CD4-positive, alpha-beta T cell treated with Interleukin-15 for 1 hour (primary cell): ENCODE data around the gene PRTG.
"Not testable (repeated sequence)": the region's sequence is repeated elsewhere in the genome, so short reads cannot be mapped to it uniquely, and the experiment has no call there.

Source experiments
- DNase-seq: peaks from one replicate; pipeline ENCODE4 v3.0.0-alpha.2; 2020

Gene PRTG, protein sequence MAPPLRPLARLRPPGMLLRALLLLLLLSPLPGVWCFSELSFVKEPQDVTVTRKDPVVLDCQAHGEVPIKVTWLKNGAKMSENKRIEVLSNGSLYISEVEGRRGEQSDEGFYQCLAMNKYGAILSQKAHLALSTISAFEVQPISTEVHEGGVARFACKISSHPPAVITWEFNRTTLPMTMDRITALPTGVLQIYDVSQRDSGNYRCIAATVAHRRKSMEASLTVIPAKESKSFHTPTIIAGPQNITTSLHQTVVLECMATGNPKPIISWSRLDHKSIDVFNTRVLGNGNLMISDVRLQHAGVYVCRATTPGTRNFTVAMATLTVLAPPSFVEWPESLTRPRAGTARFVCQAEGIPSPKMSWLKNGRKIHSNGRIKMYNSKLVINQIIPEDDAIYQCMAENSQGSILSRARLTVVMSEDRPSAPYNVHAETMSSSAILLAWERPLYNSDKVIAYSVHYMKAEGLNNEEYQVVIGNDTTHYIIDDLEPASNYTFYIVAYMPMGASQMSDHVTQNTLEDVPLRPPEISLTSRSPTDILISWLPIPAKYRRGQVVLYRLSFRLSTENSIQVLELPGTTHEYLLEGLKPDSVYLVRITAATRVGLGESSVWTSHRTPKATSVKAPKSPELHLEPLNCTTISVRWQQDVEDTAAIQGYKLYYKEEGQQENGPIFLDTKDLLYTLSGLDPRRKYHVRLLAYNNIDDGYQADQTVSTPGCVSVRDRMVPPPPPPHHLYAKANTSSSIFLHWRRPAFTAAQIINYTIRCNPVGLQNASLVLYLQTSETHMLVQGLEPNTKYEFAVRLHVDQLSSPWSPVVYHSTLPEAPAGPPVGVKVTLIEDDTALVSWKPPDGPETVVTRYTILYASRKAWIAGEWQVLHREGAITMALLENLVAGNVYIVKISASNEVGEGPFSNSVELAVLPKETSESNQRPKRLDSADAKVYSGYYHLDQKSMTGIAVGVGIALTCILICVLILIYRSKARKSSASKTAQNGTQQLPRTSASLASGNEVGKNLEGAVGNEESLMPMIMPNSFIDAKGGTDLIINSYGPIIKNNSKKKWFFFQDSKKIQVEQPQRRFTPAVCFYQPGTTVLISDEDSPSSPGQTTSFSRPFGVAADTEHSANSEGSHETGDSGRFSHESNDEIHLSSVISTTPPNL

DNA sequence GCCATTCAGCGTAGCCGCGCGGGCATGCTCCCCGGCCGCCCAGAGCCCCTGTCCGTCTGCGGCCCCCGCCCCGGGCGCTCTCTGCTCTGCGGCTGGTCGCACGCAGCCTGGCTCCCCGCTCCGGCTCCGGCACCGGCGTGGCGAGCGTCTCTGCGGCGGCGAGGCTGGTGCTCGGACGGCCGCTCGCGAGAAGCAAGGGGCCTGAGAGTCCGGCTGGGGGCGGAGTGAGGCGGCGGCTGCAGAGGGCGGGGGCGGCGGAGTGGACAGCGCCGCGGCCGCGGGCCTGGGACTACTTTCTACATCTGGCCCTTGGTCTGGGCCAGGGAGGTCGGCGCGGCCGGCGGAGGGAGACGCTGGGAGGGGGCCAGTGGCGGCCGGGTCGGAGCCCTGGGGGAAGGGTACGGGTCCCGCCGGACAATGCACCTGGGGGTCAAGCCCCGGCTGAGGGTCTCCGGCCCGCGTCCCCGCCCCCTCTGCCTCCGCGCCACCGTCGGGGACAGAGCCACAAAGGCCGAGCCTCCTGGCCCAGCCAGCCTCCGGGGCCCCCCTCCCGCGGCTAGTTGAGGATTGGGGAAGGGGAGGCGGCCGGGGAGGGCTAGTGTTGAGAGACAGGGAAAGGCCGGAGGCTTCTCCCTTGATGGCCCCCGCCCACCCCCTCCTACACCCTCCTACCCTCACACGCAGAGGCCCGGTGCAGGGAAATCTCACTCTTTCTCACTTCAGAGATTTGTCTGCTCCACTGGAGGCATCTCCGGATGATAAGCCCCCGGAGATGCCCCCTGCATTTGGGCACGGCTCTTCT, at the start of gene PRTG:
TSS of gene PRTG (minus strand) at position 226 of the 802 bp plus-strand sequence. CDS start at position 5, 221 bp downstream.
- DNase-seq = no peak

DNA sequence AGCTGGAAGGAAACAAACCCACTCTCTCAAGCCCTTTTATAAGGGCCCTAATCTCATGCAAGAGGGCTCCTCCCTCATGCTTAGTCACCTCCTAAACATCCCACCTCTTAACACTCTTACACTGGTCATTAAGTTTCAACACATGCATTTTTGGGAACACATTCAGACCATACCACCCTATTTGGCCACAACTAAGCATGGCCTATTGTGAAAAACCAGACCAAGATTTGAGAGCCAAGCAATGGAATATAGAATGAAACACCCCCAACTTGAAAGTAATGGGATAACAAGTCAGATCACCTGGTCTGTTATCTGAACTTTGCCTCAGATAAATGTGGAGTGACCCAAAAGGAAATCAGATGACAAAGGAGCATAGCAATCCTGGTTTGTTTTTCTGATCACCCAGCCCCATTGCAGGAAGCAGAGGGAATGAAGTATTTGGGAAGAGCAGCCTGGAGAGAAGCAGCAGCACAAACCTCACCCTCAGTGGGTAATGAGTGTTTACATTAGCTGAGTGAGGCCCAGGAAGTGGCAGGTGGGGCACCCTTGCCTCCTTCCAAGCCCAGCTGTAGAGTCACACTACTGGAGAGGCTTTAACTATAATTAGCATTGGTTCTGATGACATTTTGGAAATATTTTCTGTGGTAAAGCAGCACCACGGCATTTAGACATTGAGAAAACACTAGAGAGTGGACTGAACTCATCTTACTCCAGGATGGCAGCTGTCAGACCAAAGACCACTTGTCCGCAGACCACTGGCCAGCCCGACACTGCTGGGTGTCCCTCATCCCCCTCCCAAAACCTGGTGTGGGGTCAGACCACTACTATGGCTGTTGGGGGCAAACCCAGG, 48.8 kb upstream of the PRTG start:
- DNase-seq = no peak

DNA sequence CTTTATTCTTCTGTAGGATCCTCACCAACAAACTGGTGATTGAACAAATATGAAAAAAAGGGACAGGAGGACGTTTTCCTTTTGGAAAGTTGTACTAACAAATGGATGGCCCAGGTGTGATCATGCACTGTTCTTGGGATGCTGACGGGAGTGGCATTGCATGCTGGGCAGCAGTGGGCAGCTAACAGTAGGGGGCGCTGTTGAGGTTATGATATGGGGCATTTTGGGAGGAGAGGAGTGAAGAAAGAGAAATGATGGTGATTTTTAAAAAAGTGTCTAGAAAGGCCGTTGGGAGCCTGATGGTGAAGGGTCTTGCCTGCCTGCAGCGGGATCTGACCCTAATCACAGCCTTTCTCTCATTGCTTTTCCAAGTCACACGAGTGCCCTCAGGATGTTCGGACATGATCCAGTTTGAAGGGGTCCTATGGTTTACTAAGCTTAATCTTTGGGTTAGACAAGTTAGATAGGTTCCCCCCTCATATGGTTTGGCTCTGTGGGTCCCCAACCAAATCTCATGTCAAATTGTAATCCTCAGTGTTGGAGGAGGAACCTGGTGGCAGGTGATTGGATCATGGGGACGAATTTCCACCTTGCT, 46.2 kb upstream of the PRTG start:
- DNase-seq = no peak

DNA sequence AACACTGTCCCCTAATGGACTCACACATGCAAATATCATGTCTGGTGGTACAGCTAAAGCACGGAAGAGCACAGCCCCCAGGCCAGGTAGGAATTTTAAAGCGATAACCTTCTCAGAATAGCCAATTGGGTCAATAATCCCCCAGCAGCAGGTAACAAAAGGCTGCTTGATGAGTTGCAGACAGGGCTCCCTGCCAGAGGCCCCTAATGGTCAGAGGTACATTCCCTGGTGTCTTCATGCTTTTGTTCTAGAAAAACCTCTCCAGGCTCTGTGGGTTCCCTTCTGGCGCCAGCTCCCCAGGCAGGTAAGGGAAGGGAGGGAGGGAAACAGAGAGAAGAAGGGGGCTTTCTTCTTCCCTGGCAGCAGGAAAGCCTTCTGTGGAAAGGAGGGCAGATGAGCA, 43.4 kb upstream of the PRTG start:
- no peak for DNase-seq

DNA sequence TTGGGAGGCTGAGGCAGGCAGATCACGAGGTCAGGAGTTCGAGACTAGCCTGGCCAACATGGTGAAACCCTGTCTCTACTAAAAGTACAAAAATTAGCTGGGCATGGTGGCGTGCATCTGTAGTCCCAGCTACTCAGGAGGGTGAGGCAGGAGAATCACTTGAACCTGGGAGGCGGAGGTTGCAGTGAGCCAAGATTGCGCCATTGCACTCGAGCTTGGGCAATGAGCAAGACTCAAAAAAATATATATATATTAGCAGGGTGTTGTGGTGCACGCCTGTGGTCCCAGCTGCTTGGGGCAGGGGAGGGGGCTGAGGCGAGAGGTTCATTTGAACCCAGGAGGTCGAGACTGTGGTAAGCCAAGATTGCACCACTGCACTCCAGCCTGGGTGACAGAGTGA, 42.6 kb upstream of the PRTG start:
- not testable (repeated sequence) for DNase-seq

DNA sequence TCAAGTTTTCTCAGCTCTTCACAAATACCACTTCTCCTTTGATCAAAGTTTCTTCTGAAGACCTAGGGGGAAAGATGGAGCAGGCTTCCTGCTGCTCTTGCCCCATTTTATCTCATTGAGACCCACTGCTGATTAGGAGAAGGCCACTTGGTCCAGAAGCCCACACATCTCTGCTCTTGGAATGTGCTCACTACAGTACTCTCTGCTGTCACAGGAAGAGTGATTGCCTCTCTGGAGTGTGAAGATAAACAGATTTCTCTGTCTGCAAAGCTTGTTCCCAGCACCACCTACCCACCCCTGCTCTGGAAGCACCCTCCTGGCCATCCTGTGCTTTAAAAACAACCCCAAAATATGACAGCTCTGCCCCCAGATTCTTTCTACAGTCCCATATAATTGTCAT, 41.3 kb upstream of the PRTG start:
- no peak for DNase-seq

DNA sequence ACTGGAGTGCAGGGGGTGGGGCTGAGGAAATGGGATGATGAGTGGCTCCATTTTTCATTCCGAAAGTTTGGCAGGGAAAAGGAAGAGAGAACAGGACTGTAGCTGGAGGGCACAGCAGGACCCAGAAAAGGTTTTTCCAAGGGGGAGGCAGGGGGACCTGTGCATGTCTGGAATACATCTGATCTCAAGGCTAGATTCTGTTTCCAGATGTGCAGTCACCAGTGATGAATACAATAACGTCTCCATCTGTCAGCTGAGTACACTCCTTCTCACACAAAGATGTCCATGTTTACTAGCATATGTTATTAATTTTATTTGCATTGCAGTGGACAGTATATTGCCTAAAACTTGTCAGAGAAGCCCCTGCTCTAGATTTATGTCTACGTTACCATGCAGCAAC, 39.9 kb upstream of the PRTG start:
- DNase-seq = no peak

DNA sequence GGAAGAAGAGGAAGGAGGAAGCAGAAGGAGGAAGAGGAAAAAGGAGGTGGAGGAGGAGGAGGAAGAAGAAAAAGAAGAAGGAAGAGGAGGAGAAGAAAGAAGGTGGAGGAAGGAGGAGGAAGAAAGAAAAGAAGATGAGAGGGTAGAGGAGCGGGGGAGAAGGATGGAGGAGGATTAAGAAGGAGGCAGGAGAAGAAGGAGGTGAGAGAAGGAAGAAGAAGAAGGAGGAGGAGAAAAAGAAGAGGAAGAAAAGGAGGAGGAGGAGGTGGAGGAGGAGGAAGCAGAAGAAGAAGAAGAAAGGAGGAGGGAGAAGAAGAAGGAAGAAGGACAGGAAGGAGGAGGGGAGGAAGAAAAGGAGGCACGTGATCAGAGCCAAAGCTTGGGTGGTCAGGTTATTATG, 37.3 kb upstream of the PRTG start:
- DNase-seq = no peak

DNA sequence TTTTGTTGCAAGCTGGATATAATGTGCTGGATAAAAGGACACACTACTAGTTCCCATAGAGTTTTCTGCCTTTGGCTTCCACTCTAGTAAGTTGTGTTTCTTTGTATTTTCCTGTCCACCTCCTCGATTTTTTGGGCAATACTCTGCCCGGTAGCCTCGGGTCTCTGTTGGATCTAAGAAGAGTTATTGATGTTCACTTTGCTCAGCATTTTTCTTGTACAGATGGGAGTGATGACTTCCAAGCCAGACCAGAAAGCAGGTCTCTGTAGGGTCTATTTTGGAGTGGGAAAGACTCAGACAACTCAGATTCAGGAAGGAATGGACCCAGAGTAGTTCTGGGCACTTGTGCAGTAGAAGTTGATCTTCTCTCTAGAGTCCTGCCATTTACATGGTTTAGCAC, 36.0 kb upstream of the PRTG start:
- no peak for DNase-seq

DNA sequence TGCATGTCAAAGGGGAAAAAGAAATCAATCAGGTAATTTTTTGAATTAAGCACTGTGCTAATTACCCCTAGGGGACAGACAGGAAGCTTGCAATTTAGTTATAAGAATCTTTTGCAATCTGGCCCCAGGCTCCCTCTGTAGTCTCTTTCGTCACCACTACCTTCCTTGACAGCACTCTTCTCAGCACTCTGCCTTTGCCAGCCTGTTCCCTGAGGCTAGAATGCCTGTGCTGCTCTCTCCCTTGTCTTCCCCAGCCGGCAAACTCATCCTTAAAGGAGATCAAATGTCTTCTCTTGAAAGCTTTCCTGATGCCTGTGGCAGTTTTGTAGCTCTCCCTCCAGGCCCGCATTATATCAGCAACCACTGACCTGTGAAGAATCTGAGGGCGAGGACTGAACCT, 32.4 kb upstream of the PRTG start:
- no peak for DNase-seq

DNA sequence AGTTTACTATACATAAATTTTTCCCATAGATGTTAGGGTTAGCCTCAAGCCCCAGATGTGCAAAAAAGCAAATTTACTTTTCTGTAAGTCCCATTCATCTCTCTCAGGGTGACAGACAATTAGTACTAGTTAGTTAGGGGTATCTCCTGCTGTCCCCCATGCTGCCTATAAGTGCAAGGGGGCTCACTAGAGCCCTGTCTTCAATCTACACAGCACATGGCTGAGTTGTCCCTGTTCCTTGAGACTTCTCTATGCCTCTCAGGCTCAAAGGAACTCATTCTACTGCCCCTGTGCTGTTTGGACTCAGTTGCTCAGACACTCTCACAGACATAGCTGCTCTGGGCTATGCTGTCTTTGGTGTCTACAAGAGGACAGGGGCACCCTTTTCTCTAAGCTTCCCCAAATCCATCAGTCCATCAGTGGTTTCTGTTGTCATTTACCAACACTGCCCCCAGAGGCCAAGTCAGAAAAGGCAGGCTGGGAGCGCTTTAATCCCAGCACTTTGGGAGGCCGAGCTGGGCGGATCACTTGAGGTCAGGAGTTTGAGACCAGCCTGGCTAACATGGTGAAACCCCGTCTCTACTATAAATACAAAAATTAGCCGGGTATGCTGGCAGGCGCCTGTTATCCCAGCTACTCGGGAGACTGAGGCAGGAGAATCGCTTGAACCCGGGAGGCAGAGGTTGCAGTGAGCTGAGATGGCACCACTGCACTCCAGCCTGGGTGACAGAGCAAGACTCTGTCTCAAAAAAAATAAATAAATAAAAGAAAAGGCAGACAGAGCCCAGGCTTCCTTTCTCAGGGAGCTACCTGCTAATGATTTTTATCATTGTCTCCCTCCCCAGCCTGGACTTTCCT, 31.4 kb upstream of the PRTG start:
- DNase-seq = peak; percentile 34

DNA sequence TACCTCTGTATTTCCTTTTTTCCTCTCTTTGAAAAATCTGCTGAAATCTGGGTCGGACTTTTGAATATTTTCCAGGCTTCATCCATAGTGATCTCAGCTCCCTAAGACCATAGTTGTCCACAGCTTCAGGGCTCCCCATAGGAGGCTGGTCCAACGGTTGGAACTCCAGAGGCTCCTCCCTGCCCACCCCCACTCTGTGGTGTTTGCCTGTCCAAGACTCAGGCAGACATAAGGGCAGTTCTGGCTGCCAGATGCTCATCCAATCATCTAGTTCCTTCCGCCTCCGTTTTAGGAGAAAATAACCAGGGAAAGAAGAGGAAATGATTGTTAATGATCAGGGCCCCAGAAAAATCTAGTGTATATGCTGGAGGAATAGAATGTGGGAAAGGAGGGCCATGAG, 27.9 kb upstream of the PRTG start:
- no peak for DNase-seq

DNA sequence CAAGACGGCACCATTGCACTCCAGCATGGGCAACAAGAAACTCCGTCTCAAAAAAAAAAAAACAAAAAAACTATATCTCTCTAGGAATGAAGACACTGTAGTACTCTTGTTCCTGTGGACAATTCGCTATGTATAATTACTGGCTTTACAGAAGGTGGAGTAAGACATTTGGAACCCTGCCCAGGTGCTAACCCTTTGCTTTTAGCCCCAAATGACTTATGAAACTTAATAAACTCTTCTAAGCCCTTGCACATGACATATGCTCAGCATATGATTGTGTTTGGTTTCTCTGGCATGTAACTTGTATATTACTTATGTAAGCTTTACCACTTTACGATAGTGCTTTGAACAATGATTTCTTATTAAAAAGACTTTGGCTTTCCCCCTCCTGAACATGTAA, 27.3 kb upstream of the PRTG start:
- DNase-seq = no peak

DNA sequence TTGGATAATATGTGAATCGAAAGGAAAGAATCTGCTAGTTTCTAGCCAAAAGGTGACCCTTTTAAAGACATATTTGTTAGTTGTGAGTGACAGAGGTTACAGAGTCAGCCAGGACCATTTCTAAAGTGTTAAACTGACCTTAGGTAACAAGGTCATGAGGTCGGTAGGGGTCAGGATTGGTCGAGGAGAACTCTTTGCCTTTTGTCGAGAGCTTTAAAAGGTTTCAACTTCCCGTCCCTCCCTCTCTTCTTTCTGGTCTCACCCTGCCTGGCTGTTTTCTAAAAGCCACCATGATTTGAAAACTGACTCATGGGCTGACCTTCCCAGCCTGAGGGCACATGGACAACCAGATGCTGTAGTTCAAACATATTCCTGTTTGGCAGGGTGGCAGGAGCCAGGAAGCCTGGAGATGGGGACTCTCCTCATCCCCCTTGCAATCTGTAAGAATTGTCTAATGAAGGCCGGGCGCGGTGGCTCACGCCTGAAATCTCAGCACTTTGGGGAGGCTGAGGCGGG, 25.8 kb upstream of the PRTG start:
- no peak for DNase-seq

DNA sequence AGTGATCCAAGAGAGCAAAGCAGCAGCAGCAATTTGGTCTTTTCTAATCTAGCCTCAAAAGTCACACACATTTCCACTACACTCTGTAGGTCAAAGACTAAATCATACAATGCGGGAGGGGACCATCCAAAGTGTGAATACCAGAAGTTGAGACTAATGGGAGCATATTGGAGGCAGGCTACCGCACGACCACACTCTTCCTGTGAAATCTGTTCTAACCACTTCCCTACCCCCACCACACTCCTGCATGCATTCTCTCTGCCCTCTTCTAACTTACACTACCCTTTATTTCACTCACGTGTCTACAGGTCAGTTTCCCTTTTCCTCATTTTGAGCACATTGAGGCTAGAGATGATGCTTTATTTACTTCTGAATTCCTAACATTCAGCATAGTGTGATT, 23.7 kb upstream of the PRTG start:
- DNase-seq = no peak

DNA sequence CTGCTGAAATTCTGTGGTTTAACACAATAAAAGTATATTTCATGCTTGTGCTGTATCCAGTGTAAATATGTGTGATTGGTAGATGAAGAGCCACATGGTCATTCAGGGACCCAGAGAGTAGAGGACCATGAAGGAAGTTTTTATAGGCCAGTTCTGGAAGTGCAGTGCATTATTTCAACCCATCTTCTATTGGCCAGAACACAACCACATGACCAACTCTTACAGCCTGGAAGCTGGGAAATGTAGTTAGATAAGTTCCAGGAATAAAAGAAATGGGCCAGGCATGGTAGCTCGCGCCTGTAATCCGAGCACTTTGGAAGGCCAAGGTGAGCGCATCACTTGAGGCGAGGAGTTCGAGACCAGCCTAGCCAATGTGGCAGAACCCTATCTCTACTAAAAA, 21.4 kb upstream of the PRTG start:
- no peak for DNase-seq

DNA sequence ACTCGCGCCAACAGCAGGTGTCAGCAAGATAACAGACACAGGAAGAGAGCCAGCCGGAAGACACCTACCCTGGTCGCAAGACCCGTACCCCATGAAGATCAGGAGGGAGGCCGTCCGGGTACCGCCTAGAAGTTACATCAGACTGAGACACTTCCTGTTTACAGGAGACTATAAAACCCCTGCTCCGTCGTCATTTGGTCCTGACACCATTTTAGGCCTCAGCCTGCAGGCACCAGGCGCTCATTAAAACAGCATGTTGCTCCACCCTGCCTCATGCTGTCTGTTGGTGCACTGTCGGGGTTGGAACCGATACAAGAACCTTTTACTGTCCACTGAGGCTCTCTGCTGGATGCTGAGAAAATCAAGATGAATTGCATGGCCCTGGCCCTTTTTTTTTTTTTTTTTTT, 15.6 kb upstream of the PRTG start:
- no peak for DNase-seq

DNA sequence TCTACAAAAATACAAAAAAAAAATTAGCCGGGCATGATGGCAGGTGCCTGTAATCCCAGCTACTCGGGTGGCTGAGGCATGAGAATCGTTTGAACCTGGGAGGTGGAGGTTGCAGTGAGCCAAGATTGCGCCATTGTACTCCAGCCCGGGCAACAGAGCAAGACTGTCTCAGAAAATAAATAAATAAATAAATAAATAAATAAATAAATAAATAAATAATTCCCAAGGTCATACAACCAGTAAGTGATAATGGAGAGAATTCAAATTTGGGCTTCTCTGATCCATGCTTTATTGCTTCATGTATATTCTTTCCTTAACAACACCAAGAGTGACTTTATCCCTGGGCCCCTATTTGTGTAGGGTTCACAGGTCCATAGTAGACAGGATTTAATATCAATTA, 10.5 kb upstream of the PRTG start:
- not testable (repeated sequence) for DNase-seq

DNA sequence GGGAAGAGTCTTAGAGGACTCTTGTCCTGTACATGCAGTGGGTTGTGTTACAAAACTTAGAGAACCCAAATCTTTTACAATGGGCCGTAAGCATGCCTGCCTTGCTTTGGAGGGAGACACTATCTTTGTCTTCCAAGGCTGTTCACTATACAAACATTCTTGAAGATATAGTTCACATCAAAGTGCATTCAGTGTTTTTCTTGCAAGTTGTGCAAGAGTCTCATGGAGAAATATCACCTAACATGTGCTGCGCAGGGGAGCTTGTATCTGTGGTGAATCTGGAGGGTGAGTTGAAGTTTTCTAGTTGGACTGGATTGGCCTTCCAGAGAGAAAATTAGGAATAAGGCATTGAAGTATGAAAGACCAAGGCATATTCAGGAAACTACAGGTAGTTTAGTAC, 7.8 kb upstream of the PRTG start:
- no peak for DNase-seq
